Mesenchymal stem cell (in vitro differentiated cells and primary cell): Measurements from ENCODE around the gene WIPF2.

Experiments used
- DNase-seq: peaks from one replicate; pipeline ENCODE4 v3.0.0-alpha.2; 2013
- H2AFZ ChIP-seq: one replicate; pipeline ENCODE4 v1.6.1; 2013; ENCODE audit warnings: low read depth, mild to moderate bottlenecking, control low read depth, inconsistent platforms, low read length, moderate library complexity
- H2AK5ac ChIP-seq: 2 replicates; pipeline ENCODE4 v1.6.1; 2013; ENCODE audit warnings: low read length, moderate library complexity, mild to moderate bottlenecking, inconsistent platforms; ENCODE audit not compliant: severe bottlenecking
- H2BK120ac ChIP-seq: one replicate; pipeline ENCODE4 v1.6.1; 2013; ENCODE audit warnings: low read depth, mild to moderate bottlenecking, inconsistent platforms, low read length, moderate library complexity
- H2BK12ac ChIP-seq, 2 experiments: one replicate each; pipeline ENCODE4 v1.6.1; 2013; ENCODE audit warnings: inconsistent platforms in 2 of 2, low read length in 2 of 2, mild to moderate bottlenecking in 2 of 2, moderate library complexity in 2 of 2, control low read depth in 1 of 2
- H2BK15ac ChIP-seq: one replicate; pipeline ENCODE4 v1.6.1; 2013; ENCODE audit warnings: mild to moderate bottlenecking, low read depth, inconsistent platforms; ENCODE audit not compliant: poor library complexity, severe bottlenecking
- H2BK5ac ChIP-seq: 2 replicates; pipeline ENCODE4 v1.6.1; 2013; ENCODE audit warnings: low read depth, mild to moderate bottlenecking, low read length, control low read depth, inconsistent platforms; ENCODE audit not compliant: poor library complexity, severe bottlenecking
- H3K14ac ChIP-seq, 2 experiments: one replicate each; pipeline ENCODE4 v1.6.1; 2013; ENCODE audit warnings: inconsistent platforms in 2 of 2, low read length in 2 of 2, control low read depth in 1 of 2, mild to moderate bottlenecking in 1 of 2, moderate library complexity in 1 of 2
- H3K18ac ChIP-seq, 2 experiments: one replicate each; pipeline ENCODE4 v1.6.1; 2013; ENCODE audit warnings: inconsistent platforms in 2 of 2, low read length in 2 of 2, control low read depth in 1 of 2, low read depth in 1 of 2, mild to moderate bottlenecking in 1 of 2
- H3K23ac ChIP-seq, 2 experiments: one replicate each; pipeline ENCODE4 v1.6.1; 2013; ENCODE audit warnings: inconsistent platforms in 2 of 2, low read length in 2 of 2, mild to moderate bottlenecking in 2 of 2, moderate library complexity in 2 of 2, control low read depth in 1 of 2
- H3K27ac ChIP-seq: 2 replicates; pipeline ENCODE4 v1.5.1; 2013; ENCODE audit warnings: mild to moderate bottlenecking, moderate library complexity, low read length, control low read depth, inconsistent platforms; ENCODE audit not compliant: poor library complexity, severe bottlenecking
- H3K27me3 ChIP-seq, 2 experiments: 2 replicates each; pipeline versions ENCODE4 v1.6.1 to v1.7.0; 2013; ENCODE audit warnings: low read length in 2 of 2, mild to moderate bottlenecking in 2 of 2, moderate library complexity in 2 of 2, control low read depth in 1 of 2, inconsistent platforms in 1 of 2; ENCODE audit not compliant: control insufficient read depth in 1 of 2, insufficient read depth in 1 of 2
- H3K36me3 ChIP-seq, 2 experiments: 2 replicates each; pipeline versions ENCODE4 v1.6.1 to v1.7.0; 2013; ENCODE audit warnings: low read length in 2 of 2, control low read depth in 1 of 2, inconsistent platforms in 1 of 2, low read depth in 1 of 2, mild to moderate bottlenecking in 1 of 2; ENCODE audit not compliant: insufficient read depth in 2 of 2, control insufficient read depth in 1 of 2
- H3K4ac ChIP-seq, 2 experiments: one replicate each; pipeline ENCODE4 v1.6.1; 2013; ENCODE audit warnings: inconsistent platforms in 2 of 2, low read length in 2 of 2, mild to moderate bottlenecking in 2 of 2, moderate library complexity in 2 of 2, control low read depth in 1 of 2, low read depth in 1 of 2
- H3K4me1 ChIP-seq: 2 replicates; pipeline ENCODE4 v1.6.1; 2013; ENCODE audit warnings: low read depth, low read length, control low read depth; ENCODE audit not compliant: control insufficient read depth, insufficient read depth
- H3K4me2 ChIP-seq: 2 replicates; pipeline ENCODE4 v1.6.1; 2013; ENCODE audit warnings: low read length, mild to moderate bottlenecking, inconsistent platforms; ENCODE audit not compliant: poor library complexity, severe bottlenecking
- H3K4me3 ChIP-seq, 2 experiments: 2 replicates each; pipeline versions ENCODE4 v1.5.1 to v1.7.0; 2013; ENCODE audit warnings: low read length in 2 of 2, mild to moderate bottlenecking in 2 of 2, control low read depth in 1 of 2, low read depth in 1 of 2; ENCODE audit not compliant: insufficient read depth in 1 of 2
- H3K79me1 ChIP-seq: replicated peaks from 2 replicates; pipeline ENCODE4 v1.6.1; 2013; ENCODE audit warnings: mild to moderate bottlenecking, control low read depth, low read length, inconsistent platforms; ENCODE audit not compliant: poor library complexity, severe bottlenecking
- H3K9ac ChIP-seq: 2 replicates; pipeline ENCODE4 v1.7.0; 2013; ENCODE audit warnings: mild to moderate bottlenecking, low read length, moderate library complexity
- H3K9me3 ChIP-seq: 2 replicates; pipeline ENCODE4 v1.7.0; 2013; ENCODE audit warnings: mild to moderate bottlenecking, low read length; ENCODE audit not compliant: control insufficient read depth
- H4K8ac ChIP-seq: one replicate; pipeline ENCODE4 v1.6.1; 2013; ENCODE audit warnings: inconsistent platforms, mild to moderate bottlenecking, low read length, moderate library complexity
- H4K91ac ChIP-seq: one replicate; pipeline ENCODE4 v1.6.1; 2013; ENCODE audit warnings: mild to moderate bottlenecking, low read length, inconsistent platforms
- WGBS: methylation state at CpG from one replicate; pipeline ENCODE4 v1.1.7; 2013; ENCODE audit warnings: mixed read lengths; 5-methylcytosine and 5-hydroxymethylcytosine counted together

Gene WIPF2

DNA sequence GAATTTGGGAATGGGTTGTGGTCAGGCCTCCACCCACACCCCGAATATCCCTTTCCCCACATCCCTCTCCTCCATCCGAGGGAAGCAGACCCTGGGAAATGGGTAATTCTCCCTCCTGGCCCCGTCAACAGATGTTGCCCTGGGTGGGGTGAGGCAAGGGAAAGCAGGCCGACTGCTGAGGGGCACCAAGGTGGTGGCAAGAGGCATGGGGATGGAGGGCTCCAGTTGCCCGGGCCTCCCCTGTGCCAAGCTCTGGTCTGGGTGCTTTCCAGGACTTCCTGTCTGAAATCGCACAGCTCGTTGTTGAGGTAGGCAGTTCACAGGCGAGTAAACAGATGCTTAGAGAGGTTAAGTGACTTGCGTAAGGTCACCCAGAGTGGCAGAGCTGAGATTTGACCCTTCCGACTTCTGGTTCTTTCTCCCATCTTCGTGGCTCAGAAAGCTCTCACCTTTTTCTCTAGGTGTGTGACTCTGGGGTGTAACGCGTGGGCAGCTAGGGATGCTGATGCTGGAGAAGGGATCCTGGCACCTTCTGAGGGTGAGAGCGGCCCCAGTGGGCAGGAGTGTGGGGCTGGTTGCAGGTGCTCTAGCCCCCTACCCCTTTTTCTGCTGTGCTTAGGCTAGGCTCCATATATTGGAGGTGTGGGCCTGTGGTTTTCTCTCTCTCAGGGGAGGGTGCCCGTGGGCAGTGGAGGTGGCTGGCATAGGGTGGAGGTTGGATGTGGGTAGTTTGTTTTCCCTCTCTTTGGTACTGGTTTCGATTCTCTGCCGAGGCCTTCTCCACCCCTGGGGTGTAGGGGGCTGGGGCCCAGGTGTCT lies 107.1 kb downstream of the WIPF2 start:
- Histone ChIP-seq H3K14ac (no peak overlapping the region), H2BK15ac (peak overlapping the region; percentile 60), H2BK5ac (no peak overlapping the region), H3K4ac (no peak overlapping the region), H3K18ac (peak overlapping the region in 1 of 2 experiments; percentile 26), H3K9me3 (no peaks in the 10 kb centered on the region), H2AK5ac (peak overlapping the region; percentile 19), H4K8ac (no peak overlapping the region), H3K27me3 (no peaks in the 10 kb centered on the region), H3K23ac (no peak overlapping the region), H3K9ac (peak overlapping the region; percentile 53), H3K4me1 (peaks cover 67% of the 10 kb centered on the region), H3K27ac (no peak overlapping the region), H3K36me3 (peaks cover 2 to 13% of the 10 kb centered on the region in 2 experiments), H3K79me1 (peaks cover 27% of the 10 kb centered on the region), H4K91ac (peak overlapping the region; percentile 16), H2BK120ac (peak overlapping the region; percentile 15), H3K4me2 (no peak overlapping the region), H3K4me3 (peak overlapping the region in 1 of 2 experiments; percentile 65), H2AFZ (no peak overlapping the region), H2BK12ac (no peak overlapping the region)
- 69% methylated on average over 15 of the region's 17 CpGs for WGBS
- no peak for DNase-seq

DNA sequence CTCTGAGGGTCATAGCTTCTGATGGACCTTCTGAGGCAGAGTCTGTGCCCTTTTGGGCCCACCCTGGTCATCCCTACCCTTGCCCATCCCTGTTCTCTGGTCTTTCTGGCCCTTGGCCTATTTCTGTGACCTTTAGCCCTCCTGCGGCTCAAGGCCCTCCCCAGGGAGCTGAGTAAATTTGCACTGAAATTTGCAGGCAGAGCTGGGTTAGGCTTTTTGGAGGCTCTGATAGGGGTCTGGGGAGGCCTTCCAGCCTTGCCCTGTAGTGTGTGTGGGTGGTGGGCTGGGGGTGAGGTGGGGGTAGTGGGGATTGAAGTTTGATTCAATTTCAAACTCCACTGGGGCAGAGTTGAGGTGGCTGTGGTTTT lies 107.7 kb downstream of the WIPF2 start:
- Histone ChIP-seq H4K91ac (no peak overlapping the region), H3K4me1 (peaks cover 66% of the 10 kb centered on the region), H2BK12ac (no peak overlapping the region), H3K9me3 (no peaks in the 10 kb centered on the region), H3K79me1 (peaks cover 23% of the 10 kb centered on the region), H2AFZ (no peak overlapping the region), H3K18ac (no peak overlapping the region), H3K4me2 (no peak overlapping the region), H2BK120ac (no peak overlapping the region), H3K4me3 (peak overlapping the region in 1 of 2 experiments; percentile 65), H2BK15ac (no peak overlapping the region), H3K36me3 (peaks cover 8 to 18% of the 10 kb centered on the region in 2 experiments), H3K14ac (no peak overlapping the region), H3K4ac (no peak overlapping the region), H4K8ac (no peak overlapping the region), H3K23ac (no peak overlapping the region), H2BK5ac (no peak overlapping the region), H3K27me3 (no peaks in the 10 kb centered on the region), H3K27ac (no peak overlapping the region), H3K9ac (peak overlapping the region; percentile 53), H2AK5ac (no peak overlapping the region)
- DNase-seq, result no peak
- 39% methylated on average over 1 of the region's 1 CpG for WGBS

DNA sequence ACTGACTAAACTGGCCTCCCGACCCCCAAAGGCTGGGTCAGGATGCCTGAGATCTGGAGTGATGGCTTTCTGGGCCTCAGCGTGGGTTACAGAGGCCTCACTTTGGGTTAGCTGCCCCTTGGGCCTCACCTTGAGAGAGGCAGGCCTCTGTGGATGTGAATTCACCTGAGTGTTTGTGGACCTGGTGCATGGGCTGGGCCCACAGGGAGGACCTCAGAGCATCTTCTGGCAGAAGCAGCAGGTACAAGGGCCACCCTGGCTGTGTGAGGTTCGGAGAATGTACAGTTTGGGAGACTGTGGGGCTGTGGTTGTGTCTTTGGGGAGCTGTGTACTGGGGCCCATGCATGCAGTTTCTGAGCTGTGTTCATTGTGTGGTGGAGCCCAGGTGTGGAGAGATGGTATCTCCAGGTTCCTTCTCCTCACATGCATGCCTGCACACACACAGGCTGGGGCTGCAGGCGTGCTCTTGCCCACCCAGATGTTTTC lies 108.2 kb downstream of the WIPF2 start:
- Histone ChIP-seq H3K27me3 (no peaks in the 10 kb centered on the region), H3K4me3 (peak overlapping the region in 1 of 2 experiments; percentile 65), H2BK12ac (peak overlapping the region in 1 of 2 experiments; percentile 37), H3K27ac (no peak overlapping the region), H3K4me2 (no peak overlapping the region), H2AFZ (no peak overlapping the region), H3K9ac (peak overlapping the region; percentile 53), H3K18ac (peak overlapping the region in 1 of 2 experiments; percentile 34), H3K36me3 (peaks cover 9 to 23% of the 10 kb centered on the region in 2 experiments), H3K79me1 (peaks cover 27% of the 10 kb centered on the region), H2AK5ac (no peak overlapping the region), H2BK5ac (no peak overlapping the region), H3K4ac (peak overlapping the region in 1 of 2 experiments; percentile 1), H3K4me1 (peaks cover 66% of the 10 kb centered on the region), H2BK120ac (no peak overlapping the region), H3K9me3 (no peaks in the 10 kb centered on the region), H4K91ac (no peak overlapping the region), H3K23ac (peak overlapping the region in 1 of 2 experiments; percentile 85), H4K8ac (no peak overlapping the region), H3K14ac (peak overlapping the region in 1 of 2 experiments; percentile 66), H2BK15ac (no peak overlapping the region)
- DNase-seq, result no peak
- WGBS, result 94% methylated on average over 4 of the region's 4 CpGs

DNA sequence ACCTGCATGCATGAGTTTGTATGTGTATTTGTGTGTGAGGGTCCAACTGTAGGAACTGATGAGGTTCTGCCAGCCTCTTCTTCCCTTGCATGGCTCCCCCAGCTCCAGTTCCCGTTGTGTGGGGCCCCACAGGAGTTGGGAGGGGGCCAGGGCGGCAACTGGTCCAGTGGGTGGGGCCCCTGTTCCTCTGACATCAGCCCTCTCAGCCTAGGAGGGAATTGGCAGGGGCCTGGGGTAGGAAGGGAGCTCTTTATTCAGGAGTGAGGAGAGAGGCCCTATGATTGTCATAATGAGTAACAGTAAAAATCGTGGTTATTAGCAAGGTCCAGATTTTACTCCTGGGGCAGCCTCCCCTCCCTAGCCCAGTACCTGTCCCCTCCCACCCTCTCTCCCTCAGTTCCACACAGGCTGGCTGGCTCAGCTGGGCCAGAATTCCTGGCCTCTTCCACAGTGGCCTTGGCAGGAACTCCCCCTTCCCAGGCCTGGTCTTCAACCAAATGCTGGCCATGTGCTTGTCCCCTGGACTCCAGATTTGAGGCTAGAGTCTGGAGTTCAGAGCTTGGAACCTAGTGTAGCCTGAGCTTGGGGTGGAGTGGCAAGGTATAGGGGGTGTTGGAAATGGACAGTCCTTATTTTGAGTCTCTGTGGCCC lies 108.8 kb downstream of the WIPF2 start:
- Histone ChIP-seq H2AK5ac (no peak overlapping the region), H4K8ac (no peak overlapping the region), H3K4me1 (peaks cover 65% of the 10 kb centered on the region), H4K91ac (no peak overlapping the region), H3K4me2 (no peak overlapping the region), H3K4me3 (peak overlapping the region in 1 of 2 experiments; percentile 65), H2BK5ac (no peak overlapping the region), H3K4ac (no peak overlapping the region), H2AFZ (no peak overlapping the region), H2BK120ac (no peak overlapping the region), H3K9ac (peak overlapping the region; percentile 53), H3K79me1 (peaks cover 31% of the 10 kb centered on the region), H3K23ac (no peak overlapping the region), H3K36me3 (peaks cover 9 to 27% of the 10 kb centered on the region in 2 experiments), H3K14ac (no peak overlapping the region), H3K27ac (no peak overlapping the region), H3K9me3 (no peaks in the 10 kb centered on the region), H3K27me3 (no peaks in the 10 kb centered on the region), H2BK15ac (no peak overlapping the region), H3K18ac (peak overlapping the region in 1 of 2 experiments; percentile 18), H2BK12ac (no peak overlapping the region)
- no peak for DNase-seq
- WGBS, result 50% methylated on average over 2 of the region's 3 CpGs
